ENCODE results near the gene SNAP91. TPM values are rescaled to one million over a fixed set of nuclear protein-coding genes. Genes with fewer than 3 reads are reported as not detected.

The SNAP91 gene
- total and polyA plus RNA-seq, 4 donors, result not detected

DNA sequence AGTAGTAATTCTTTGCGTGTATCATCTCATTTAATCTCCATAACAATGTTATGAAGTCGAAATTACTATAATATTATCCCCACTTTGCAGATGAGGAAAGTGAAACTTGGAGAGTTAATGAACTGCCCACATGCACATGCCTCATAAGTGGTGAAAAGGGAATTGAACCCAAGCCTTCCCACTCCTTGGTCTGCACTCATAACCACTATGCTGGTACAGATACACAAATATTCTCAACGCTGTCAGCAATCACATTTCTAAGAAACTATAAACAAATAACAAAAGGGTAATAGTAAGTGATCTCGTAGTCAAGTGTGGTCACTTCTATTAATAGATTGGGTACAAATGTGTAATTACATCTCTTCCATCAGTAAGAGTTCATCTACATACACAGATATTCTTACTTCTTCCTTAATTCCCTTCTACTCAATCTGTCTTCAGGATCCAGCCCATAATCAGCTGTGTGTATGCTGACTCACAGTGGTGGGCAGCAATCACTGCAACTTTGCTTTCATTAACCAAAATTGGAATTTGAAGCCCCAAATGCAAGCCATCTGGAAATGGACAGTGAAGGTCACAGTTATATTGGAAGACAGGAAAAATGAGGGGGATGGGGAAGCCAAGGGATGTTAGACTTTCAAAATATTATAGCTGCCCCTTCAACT lies 190.0 kb downstream of the SNAP91 start:
- no peak for DNase-seq (ENCODE audit: low spot score)
- whole genome bisulfite sequencing, result 74% methylated on average over 4 of the region's 4 CpGs

DNA sequence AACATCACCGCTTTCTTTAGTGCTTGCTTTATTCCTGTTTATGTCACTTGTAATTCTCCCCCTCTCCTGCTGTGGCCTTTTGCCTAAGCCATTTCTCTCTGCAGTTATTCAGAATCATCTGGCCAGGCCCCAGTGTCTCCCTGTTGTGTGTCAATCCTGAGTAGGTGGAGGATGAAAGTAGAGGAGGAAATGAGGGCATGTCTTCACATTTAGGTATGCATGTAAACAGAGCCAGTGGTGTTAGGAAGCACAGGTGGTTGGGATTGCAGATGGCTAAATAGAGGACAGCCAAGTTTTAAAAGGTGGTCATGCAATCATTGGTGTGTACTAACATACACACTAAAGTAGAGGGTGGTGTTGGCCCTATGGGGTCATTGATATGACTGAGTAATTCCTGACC lies 191.4 kb downstream of the SNAP91 start:
- no peaks in the 10 kb centered on the region for H3K9me3 ChIP-seq (ENCODE audit: control insufficient read depth in 4 of 4, low read length in 3 of 4)
- H3K27me3 ChIP-seq (ENCODE audit: control insufficient read depth in 4 of 4, insufficient read depth in 4 of 4, low read length in 3 of 4), result no peaks in the 10 kb centered on the region
- 79% methylated on average over 1 of the region's 1 CpG for WGBS
- no peak for TF ChIP-seq RAD21 (IDR thresholded peaks at IDR 0.05)
- TF ChIP-seq, protein P1, sequence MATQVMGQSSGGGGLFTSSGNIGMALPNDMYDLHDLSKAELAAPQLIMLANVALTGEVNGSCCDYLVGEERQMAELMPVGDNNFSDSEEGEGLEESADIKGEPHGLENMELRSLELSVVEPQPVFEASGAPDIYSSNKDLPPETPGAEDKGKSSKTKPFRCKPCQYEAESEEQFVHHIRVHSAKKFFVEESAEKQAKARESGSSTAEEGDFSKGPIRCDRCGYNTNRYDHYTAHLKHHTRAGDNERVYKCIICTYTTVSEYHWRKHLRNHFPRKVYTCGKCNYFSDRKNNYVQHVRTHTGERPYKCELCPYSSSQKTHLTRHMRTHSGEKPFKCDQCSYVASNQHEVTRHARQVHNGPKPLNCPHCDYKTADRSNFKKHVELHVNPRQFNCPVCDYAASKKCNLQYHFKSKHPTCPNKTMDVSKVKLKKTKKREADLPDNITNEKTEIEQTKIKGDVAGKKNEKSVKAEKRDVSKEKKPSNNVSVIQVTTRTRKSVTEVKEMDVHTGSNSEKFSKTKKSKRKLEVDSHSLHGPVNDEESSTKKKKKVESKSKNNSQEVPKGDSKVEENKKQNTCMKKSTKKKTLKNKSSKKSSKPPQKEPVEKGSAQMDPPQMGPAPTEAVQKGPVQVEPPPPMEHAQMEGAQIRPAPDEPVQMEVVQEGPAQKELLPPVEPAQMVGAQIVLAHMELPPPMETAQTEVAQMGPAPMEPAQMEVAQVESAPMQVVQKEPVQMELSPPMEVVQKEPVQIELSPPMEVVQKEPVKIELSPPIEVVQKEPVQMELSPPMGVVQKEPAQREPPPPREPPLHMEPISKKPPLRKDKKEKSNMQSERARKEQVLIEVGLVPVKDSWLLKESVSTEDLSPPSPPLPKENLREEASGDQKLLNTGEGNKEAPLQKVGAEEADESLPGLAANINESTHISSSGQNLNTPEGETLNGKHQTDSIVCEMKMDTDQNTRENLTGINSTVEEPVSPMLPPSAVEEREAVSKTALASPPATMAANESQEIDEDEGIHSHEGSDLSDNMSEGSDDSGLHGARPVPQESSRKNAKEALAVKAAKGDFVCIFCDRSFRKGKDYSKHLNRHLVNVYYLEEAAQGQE (IDR thresholded peaks at IDR 0.05), result no peak
- TF ChIP-seq ATF3 (IDR thresholded peaks at IDR 0.05), result no peak
- TF ChIP-seq GABPA (IDR thresholded peaks at IDR 0.05 in 1 of 2, conservative IDR thresholded peaks at IDR 0.05 in 1 of 2), result no peak
- TF ChIP-seq RXRA (IDR thresholded peaks at IDR 0.05), result no peak
- no peak for TF ChIP-seq HNF4A (conservative IDR thresholded peaks at IDR 0.05)
- TF ChIP-seq TAF1 (conservative IDR thresholded peaks at IDR 0.05), result no peak
- no peak for TF ChIP-seq SP1 (IDR thresholded peaks at IDR 0.05)
- no peaks in the 10 kb centered on the region for H3K36me3 ChIP-seq (ENCODE audit: control insufficient read depth in 4 of 4, insufficient read depth in 3 of 4, low read depth in 1 of 4, low read length in 3 of 4)
- H3K27ac ChIP-seq (ENCODE audit: low read depth in 1 of 2, low read length in 2 of 2), result no peak overlapping the region
- no peak overlapping the region for H3K9ac ChIP-seq (ENCODE audit: low read depth in 1 of 2, low read length in 2 of 2)
- peaks cover 1 to 5% (median 3%) of the 10 kb centered on the region in 4 donors for H3K4me1 ChIP-seq (ENCODE audit: control insufficient read depth in 4 of 4, insufficient read depth in 4 of 4, low read length in 3 of 4)
- no peak for DNase-seq (ENCODE audit: low spot score)
- H3K4me3 ChIP-seq (ENCODE audit: low read depth in 1 of 3, low read length in 3 of 3), result no peak overlapping the region

More for the DNA sequence above, 190.0 kb downstream of the SNAP91 start:
- Histone ChIP-seq H3K4me1 (ENCODE audit: control insufficient read depth in 4 of 4, insufficient read depth in 4 of 4, low read length in 3 of 4) (no peaks in the 10 kb centered on the region), H3K27me3 (ENCODE audit: control insufficient read depth in 4 of 4, insufficient read depth in 4 of 4, low read length in 3 of 4) (peaks cover 0 to 3% (median 0%) of the 10 kb centered on the region in 4 donors), H3K27ac (ENCODE audit: low read depth in 1 of 2, low read length in 2 of 2) (no peak overlapping the region), H3K9ac (ENCODE audit: low read depth in 1 of 2, low read length in 2 of 2) (no peak overlapping the region), H3K4me3 (ENCODE audit: low read depth in 1 of 3, low read length in 3 of 3) (no peak overlapping the region), H3K36me3 (ENCODE audit: control insufficient read depth in 4 of 4, insufficient read depth in 3 of 4, low read depth in 1 of 4, low read length in 3 of 4) (no peaks in the 10 kb centered on the region), H3K9me3 (ENCODE audit: control insufficient read depth in 4 of 4, low read length in 3 of 4) (no peaks in the 10 kb centered on the region)
- TF ChIP-seq RAD21 (IDR thresholded peaks at IDR 0.05) (peak; percentile 38 to 58), JUND (IDR thresholded peaks at IDR 0.05) (no peak)

- DNase-seq (ENCODE audit: low spot score), result no peak
- 11% methylated on average over 4 of the region's 4 CpGs for WGBS
- Histone ChIP-seq H3K4me1 (ENCODE audit: control insufficient read depth in 4 of 4, insufficient read depth in 4 of 4, low read length in 3 of 4) (peaks cover 3 to 14% (median 9%) of the 10 kb centered on the region in 4 donors), H3K9me3 (ENCODE audit: control insufficient read depth in 4 of 4, low read length in 3 of 4) (no peaks in the 10 kb centered on the region), H3K4me3 (ENCODE audit: low read depth in 1 of 3, low read length in 3 of 3) (no peak overlapping the region), H3K36me3 (ENCODE audit: control insufficient read depth in 4 of 4, insufficient read depth in 3 of 4, low read depth in 1 of 4, low read length in 3 of 4) (no peaks in the 10 kb centered on the region), H3K27ac (ENCODE audit: low read depth in 1 of 2, low read length in 2 of 2) (no peak overlapping the region), H3K9ac (ENCODE audit: low read depth in 1 of 2, low read length in 2 of 2) (no peak overlapping the region), H3K27me3 (ENCODE audit: control insufficient read depth in 4 of 4, insufficient read depth in 4 of 4, low read length in 3 of 4) (no peaks in the 10 kb centered on the region)
- TF ChIP-seq CTCF (IDR thresholded peaks at IDR 0.05; ENCODE audit: low read depth, low read length, missing input control) (peak; percentile 89), EGR1 (IDR thresholded peaks at IDR 0.05; ENCODE audit: low read depth in 2 of 2) (no peak), RAD21 (IDR thresholded peaks at IDR 0.05) (peak; percentile 95 to 97), GABPA (IDR thresholded peaks at IDR 0.05 in 1 of 2, conservative IDR thresholded peaks at IDR 0.05 in 1 of 2) (no peak), FOXA1 (IDR thresholded peaks at IDR 0.05) (no peak), HNF4G (IDR thresholded peaks at IDR 0.05) (no peak)
These were observed 193.9 kb downstream of the SNAP91 start for GRCh38 chr6:83514866-83515466.

All from liver (tissue), 9 donors.